B cell (primary cell): ENCODE data around the gene CAMK2B. TPM values are rescaled to one million over a fixed set of nuclear protein-coding genes. Genes with fewer than 3 reads are reported as not detected.

Source experiments
- ATAC-seq: fragments of 200-7000 bp; cut with Tn5 transposase; one replicate; pipeline ENCODE4 v1.10.0; 2021; ENCODE audit warnings: low read depth, mild to moderate bottlenecking, moderate number of reproducible peaks, moderate library complexity
- CTCF ChIA-PET: fragments of 350-600 bp; sonication (Branson Sonifier 250); formaldehyde crosslinking; loops from one replicate; lab custom pipeline; 2021; ENCODE audit warnings: antibody characterized with exemption, inconsistent platforms; lab: Charles Lee
- POLR2A ChIA-PET: fragments of 350-600 bp; sonication (Branson Sonifier 250); formaldehyde crosslinking; loops from one replicate; lab custom pipeline; 2021; ENCODE audit warnings: antibody characterized with exemption; lab: Charles Lee
- DNase-seq: peaks from one replicate; pipeline ENCODE4 v3.0.0; 2013
- H2AFZ ChIP-seq: 2 replicates; pipeline ENCODE4 v1.6.1; 2012; ENCODE audit warnings: mild to moderate bottlenecking, low read depth, low read length; ENCODE audit not compliant: insufficient read depth, poor library complexity, severe bottlenecking
- H3K27ac ChIP-seq, 2 donors: 1 replicate in 1 of 2; 2 replicates in 1 of 2; pipeline ENCODE4 v1.5.1; 2012 to 2013; ENCODE audit warnings: low read length in 2 of 2, mild to moderate bottlenecking in 2 of 2, moderate library complexity in 1 of 2
- H3K27me3 ChIP-seq, 4 experiments: fragments of 200-600 bp in 1 of 4; sonication (generic) in 1 of 4; replicated peaks in 1 of 4; 1 replicate in 2 of 4; 2 replicates in 2 of 4; pipeline versions ENCODE4 v1.6.1 to v1.7.0; 2013 to 2016; ENCODE audit warnings: low read length in 3 of 4, mild to moderate bottlenecking in 2 of 4, mixed read lengths in 1 of 4, moderate library complexity in 1 of 4; ENCODE audit not compliant: insufficient read depth in 4 of 4, control insufficient read depth in 3 of 4; ENCODE audit errors: control extremely low read depth in 1 of 4
- H3K36me3 ChIP-seq, 2 experiments: replicated peaks in 1 of 2; 1 replicate in 1 of 2; 2 replicates in 1 of 2; pipeline versions ENCODE4 v1.6.1 to v1.7.1; 2013; ENCODE audit warnings: low read length in 1 of 2; ENCODE audit not compliant: insufficient read depth in 2 of 2, control insufficient read depth in 1 of 2; ENCODE audit errors: control extremely low read depth in 1 of 2, extremely low read depth in 1 of 2
- H3K4me1 ChIP-seq, 2 donors: fragments of 200-600 bp in 1 of 2; sonication (generic) in 1 of 2; 1 replicate in 1 of 2; 2 replicates in 1 of 2; pipeline versions ENCODE4 v1.5.1 to v1.6.1; 2013 to 2017; ENCODE audit warnings: low read length in 2 of 2; ENCODE audit not compliant: control insufficient read depth in 2 of 2, insufficient read depth in 2 of 2
- H3K4me2 ChIP-seq: replicated peaks from 2 replicates; pipeline ENCODE3; 2012; ENCODE audit warnings: mild to moderate bottlenecking, low read depth, low read length; ENCODE audit not compliant: poor library complexity, severe bottlenecking
- H3K4me3 ChIP-seq, 5 experiments: fragments of 200-600 bp in 1 of 5; sonication (generic) in 1 of 5; 1 replicate in 3 of 5; 2 replicates in 2 of 5; pipeline versions ENCODE4 v1.5.1 to v1.7.0; 2011 to 2016; ENCODE audit warnings: low read length in 4 of 5, mild to moderate bottlenecking in 4 of 5, low read depth in 2 of 5, control low read depth in 1 of 5, moderate library complexity in 1 of 5; ENCODE audit not compliant: insufficient read depth in 1 of 5; ENCODE audit errors: control extremely low read depth in 1 of 5, extremely low read depth in 1 of 5
- H3K79me2 ChIP-seq: fragments of 200-600 bp; sonication (generic); one replicate; pipeline ENCODE4 v1.6.0; 2016; ENCODE audit warnings: low read length; ENCODE audit not compliant: control insufficient read depth, insufficient read depth
- H3K9ac ChIP-seq: fragments of 200-600 bp; sonication (generic); 2 replicates; pipeline ENCODE4 v1.6.1; 2017; ENCODE audit warnings: mild to moderate bottlenecking, low read length, moderate library complexity
- H3K9me3 ChIP-seq, 3 donors: one replicate each; pipeline versions ENCODE4 v1.6.1 to v1.7.1; 2013; ENCODE audit warnings: low read length in 2 of 3; ENCODE audit not compliant: control insufficient read depth in 2 of 3, insufficient read depth in 1 of 3; ENCODE audit errors: control extremely low read depth in 1 of 3
- H4K20me1 ChIP-seq: 2 replicates; pipeline ENCODE4 v1.6.0; 2012; ENCODE audit warnings: mild to moderate bottlenecking, low read length; ENCODE audit not compliant: insufficient read depth, control insufficient read depth, poor library complexity, severe bottlenecking
- H3K27ac Mint-ChIP-seq: one replicate; pipeline ENCODE4 v1.8.0; 2021; ENCODE audit warnings: mixed read lengths
- H3K27me3 Mint-ChIP-seq: one replicate; pipeline ENCODE4 v1.8.0; 2021; ENCODE audit warnings: mixed read lengths
- H3K4me1 Mint-ChIP-seq: one replicate; pipeline ENCODE4 v1.8.0; 2021; ENCODE audit warnings: mixed read lengths
- H3K4me3 Mint-ChIP-seq: one replicate; pipeline ENCODE4 v1.8.0; 2021; ENCODE audit warnings: mixed read lengths
- H3K9me3 Mint-ChIP-seq: one replicate; pipeline ENCODE4 v1.8.0; 2022; ENCODE audit warnings: mixed read lengths; ENCODE audit not compliant: insufficient read depth
- CTCF ChIP-seq: fragments of 200-600 bp; IDR thresholded peaks from one replicate; pipeline ENCODE4 v1.8.0; 2022; ENCODE audit warnings: antibody characterized with exemption, mild to moderate bottlenecking
- EZH2 ChIP-seq: IDR thresholded peaks from 2 replicates; pipeline ENCODE4 v1.6.1; 2012; ENCODE audit warnings: borderline replicate concordance, low read depth, mild to moderate bottlenecking, moderate library complexity, low read length; ENCODE audit not compliant: insufficient read depth, poor library complexity, severe bottlenecking
- WGBS: methylation state at CpG from one replicate; pipeline ENCODE4 v1.1.5; 2013; ENCODE audit warnings: missing lambda C conversion rate; ENCODE audit not compliant: insufficient coverage; 5-methylcytosine and 5-hydroxymethylcytosine counted together
- intact Hi-C: fragments of 100-400 bp; cut with micrococcal nuclease; formaldehyde crosslinking; loops from one replicate; pipeline ENCODE4 v1.10.0; 2022
- polyA plus RNA-seq: library from polyadenylated mRNA; depleted of rRNA; stranded (reverse); fragments of >200 nt; gene quantifications from 2 replicates; pipeline ENCODE4 v1.2.3, GENCODE V29; 2012
- total RNA-seq, 2 donors: library from RNA; stranded (reverse); fragments of 120-200 nt in 1 of 2; gene quantifications; 1 replicate in 1 of 2; 2 replicates in 1 of 2; pipeline versions ENCODE4 v1.2.3 to v1.2.4, GENCODE V29; 2013 to 2022

The CAMK2B gene
- total and polyA plus RNA-seq, 2 donors (not counting 1 experiment from before 2014, with no cell fraction given), result 0.42 TPM; not detected in 1

DNA sequence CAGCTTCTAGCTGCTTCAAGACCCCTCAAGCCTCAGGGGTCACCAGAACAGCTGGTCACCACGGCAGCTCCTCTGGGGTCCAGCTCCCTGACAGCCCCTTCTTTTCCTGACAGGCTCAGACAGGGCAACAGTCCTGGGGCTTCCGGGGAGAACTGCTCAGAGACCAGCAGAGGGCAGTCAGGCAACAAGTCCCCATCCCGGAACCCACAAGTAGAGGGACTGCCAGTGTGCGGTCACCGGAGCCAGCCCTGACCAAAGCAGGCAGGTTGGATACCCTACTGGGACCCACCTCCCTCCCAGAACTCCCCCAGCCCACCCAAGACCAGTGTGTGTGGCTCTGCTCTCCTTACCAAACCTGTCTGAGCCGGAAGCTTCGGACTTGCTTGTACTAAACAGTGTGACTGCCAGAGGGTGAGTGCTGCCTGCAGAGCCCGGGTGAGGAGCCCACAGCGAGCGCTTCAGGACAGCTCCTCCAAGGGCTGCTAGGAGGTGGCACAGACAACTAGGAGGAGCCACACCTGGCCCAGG is 84.3 kb downstream of the CAMK2B start:
- Histone ChIP-seq H3K27ac (no peak overlapping the region), H3K79me2 (no peaks in the 10 kb centered on the region), H3K4me1 (peaks cover 3 to 7% of the 10 kb centered on the region in 2 donors), H2AFZ (peak overlapping the region; percentile 81), H3K36me3 (no peaks in the 10 kb centered on the region), H3K4me2 (peak overlapping the region; percentile 73), H3K4me3 (peak overlapping the region in 3 of 5 experiments; percentile 29 to 44 (median 31)), H4K20me1 (no peaks in the 10 kb centered on the region), H3K27me3 (no peaks in the 10 kb centered on the region), H3K9ac (peak overlapping the region; percentile 55), H3K9me3 (no peaks in the 10 kb centered on the region)
- peaks cover 3% of the 10 kb centered on the region for H3K27me3 Mint-ChIP-seq
- H3K4me3 Mint-ChIP-seq, result peak overlapping the region; percentile 68
- DNase-seq, result peak; percentile 77
- ChIA-PET POLR2A (interaction anchor here (0.6 kb wide), 1 partner anchor 31 kb away, joined by 3 read pairs; no protein-coding TSS in a partner anchor), CTCF (interaction anchor here (0.6 to 3.8 kb wide), 15 partner anchors 17 to 894 kb away, joined by 3 to 42 read pairs (median 4); partner anchors contain the start of gene DDX56)
- peak overlapping the region; percentile 26 for H3K27ac Mint-ChIP-seq
- 32% methylated on average over 10 of the region's 10 CpGs for WGBS
- intact Hi-C loops, result loop anchor here (1.0 to 5.0 kb wide), 2 partner anchors 324 to 606 kb away; partner anchors contain the start of gene H2AZ2
- TF ChIP-seq CTCF, result peak; percentile 69
- TF ChIP-seq EZH2, result no peak
- peak; percentile 82 for ATAC-seq
- H3K9me3 Mint-ChIP-seq, result no peaks in the 10 kb centered on the region
- peaks cover 3% of the 10 kb centered on the region for H3K4me1 Mint-ChIP-seq

- no peak overlapping the region for H3K9ac ChIP-seq
- no peak overlapping the region for H2AFZ ChIP-seq
- CTCF ChIA-PET, result interaction anchor here (0.6 to 3.8 kb wide), 12 partner anchors 18 to 895 kb away, joined by 3 to 42 read pairs (median 4); partner anchors contain the start of gene DDX56
- 88% methylated on average over 16 of the region's 16 CpGs for whole genome bisulfite sequencing
- intact Hi-C loops, result loop anchor here (5.0 kb wide), 1 partner anchor 607 kb away; the partner anchor contains the start of gene H2AZ2
- no peak overlapping the region for H3K27ac ChIP-seq
- H3K27me3 Mint-ChIP-seq, result peaks cover 3% of the 10 kb centered on the region
- ATAC-seq (no peak), DNase-seq (no peak)
- no peaks in the 10 kb centered on the region for H4K20me1 ChIP-seq
- no peak for TF ChIP-seq EZH2
- no peak for TF ChIP-seq CTCF
- no peak overlapping the region for H3K4me2 ChIP-seq
- H3K36me3 ChIP-seq, result no peaks in the 10 kb centered on the region
- POLR2A ChIA-PET, result no interaction called here
- H3K9me3 Mint-ChIP-seq, result no peaks in the 10 kb centered on the region
- no peaks in the 10 kb centered on the region for H3K27me3 ChIP-seq
- H3K4me1 Mint-ChIP-seq, result peaks cover 3% of the 10 kb centered on the region
- H3K4me1 ChIP-seq, result peaks cover 3 to 7% of the 10 kb centered on the region in 2 donors
- H3K9me3 ChIP-seq, result no peaks in the 10 kb centered on the region
- no peak overlapping the region for H3K4me3 ChIP-seq
- no peak overlapping the region for H3K27ac Mint-ChIP-seq
- no peaks in the 10 kb centered on the region for H3K79me2 ChIP-seq
- no peak overlapping the region for H3K4me3 Mint-ChIP-seq
Observed at GRCh38 chr7:44240376-44240775, 85.0 kb downstream of the CAMK2B start.
